Endothelial cell of umbilical vein (primary cell): ENCODE data around the gene GNB5. TPM values are rescaled to one million over a fixed set of nuclear protein-coding genes. Genes with fewer than 3 reads are reported as not detected.

Experiments used
- BruUV-seq: library from RNA; stranded (reverse); fragments of 400-500 nt; replicated peaks from 2 replicates; lab custom pipeline; 2021; lab: Mats Ljungman, UMichigan
- CTCF ChIA-PET: fragments of 300-600, 350-600 bp; sonication (Branson Sonifier 250); formaldehyde crosslinking; loops from one replicate; lab custom pipeline; 2021; ENCODE audit warnings: antibody characterized with exemption, inconsistent platforms; lab: Charles Lee
- POLR2A ChIA-PET: fragments of 300-600, 350-600 bp; sonication (Branson Sonifier 250); formaldehyde crosslinking; loops from one replicate; lab custom pipeline; 2021; ENCODE audit warnings: antibody characterized with exemption, inconsistent platforms; lab: Charles Lee
- DNase-seq: peaks from one replicate; pipeline ENCODE4 v3.0.0-alpha.2; 2011; ENCODE audit warnings: low read depth, low spot score
- FAIRE-seq: peaks from 2 replicates; lab custom pipeline; 2011; peaks lifted over from hg19 to GRCh38; lab: Jason Lieb, UNC
- H2AFZ ChIP-seq: 2 replicates; pipeline ENCODE4 v1.6.0; 2012; ENCODE audit warnings: low read depth, low read length, control low read depth, inconsistent platforms
- H3K27ac ChIP-seq: 2 replicates; pipeline ENCODE4 v1.5.1; 2011; ENCODE audit warnings: low read depth, mild to moderate bottlenecking, control low read depth, low read length, moderate library complexity; ENCODE audit not compliant: insufficient read depth
- H3K27me3 ChIP-seq, 2 experiments: 2 replicates each; pipeline versions ENCODE4 v1.6.0 to v1.6.1; 2011; ENCODE audit warnings: low read length in 2 of 2, mixed read lengths in 1 of 2; ENCODE audit not compliant: control insufficient read depth in 2 of 2, insufficient read depth in 2 of 2
- H3K36me3 ChIP-seq, 2 experiments: 2 replicates in 1 of 2; 3 replicates in 1 of 2; pipeline ENCODE4 v1.5.1; 2011; ENCODE audit warnings: low read length in 2 of 2, mild to moderate bottlenecking in 1 of 2, moderate library complexity in 1 of 2; ENCODE audit not compliant: control insufficient read depth in 2 of 2, insufficient read depth in 2 of 2; ENCODE audit errors: extremely low read depth in 1 of 2
- H3K4me1 ChIP-seq: 3 replicates; pipeline ENCODE4 v1.5.1; 2011; ENCODE audit warnings: mild to moderate bottlenecking, low read length; ENCODE audit not compliant: control insufficient read depth, insufficient read depth; ENCODE audit errors: extremely low read depth
- H3K4me2 ChIP-seq: 2 replicates; pipeline ENCODE4 v1.6.1; 2011; ENCODE audit warnings: low read length, control low read depth, mixed read lengths; ENCODE audit not compliant: insufficient read depth
- H3K4me3 ChIP-seq, 3 experiments: fragments of 200-600 bp in 1 of 3; sonication (generic), shearing (Covaris generic) in 1 of 3; replicated peaks in 1 of 3; 2 replicates each; pipeline ENCODE4 v1.5.1; 2011 to 2016; ENCODE audit warnings: control low read depth in 3 of 3, low read length in 3 of 3, mild to moderate bottlenecking in 2 of 3, inconsistent platforms in 1 of 3, low read depth in 1 of 3, moderate library complexity in 1 of 3; ENCODE audit not compliant: insufficient read depth in 1 of 3
- H3K79me2 ChIP-seq: 2 replicates; pipeline ENCODE4 v1.6.0; 2012; ENCODE audit warnings: low read length, inconsistent platforms; ENCODE audit not compliant: control insufficient read depth, insufficient read depth
- H3K9ac ChIP-seq: replicated peaks from 2 replicates; pipeline ENCODE3; 2011; ENCODE audit warnings: low read length, control low read depth; ENCODE audit not compliant: insufficient read depth; ENCODE audit errors: extremely low read depth
- H3K9me1 ChIP-seq: replicated peaks from 3 replicates; pipeline ENCODE4 v1.6.0; 2011; ENCODE audit warnings: mild to moderate bottlenecking, low read length; ENCODE audit not compliant: control insufficient read depth, insufficient read depth; ENCODE audit errors: extremely low read depth
- H3K9me3 ChIP-seq: replicated peaks from 2 replicates; pipeline ENCODE4 v1.5.1; 2012; ENCODE audit warnings: low read length, inconsistent platforms; ENCODE audit not compliant: control insufficient read depth, insufficient read depth
- H4K20me1 ChIP-seq: replicated peaks from 2 replicates; pipeline ENCODE3; 2011; ENCODE audit warnings: mild to moderate bottlenecking, low read length; ENCODE audit not compliant: control insufficient read depth, insufficient read depth; ENCODE audit errors: extremely low read depth
- EZH2 ChIP-seq: IDR thresholded peaks from 2 replicates; pipeline ENCODE4 v1.6.1; 2012; ENCODE audit warnings: borderline replicate concordance, low read depth, mild to moderate bottlenecking, moderate library complexity, low read length, inconsistent platforms; ENCODE audit not compliant: severe bottlenecking
- FOS ChIP-seq: IDR thresholded peaks from 2 replicates; pipeline ENCODE4 v1.6.1; 2011; ENCODE audit warnings: mild to moderate bottlenecking, low read length, moderate library complexity, borderline replicate concordance; ENCODE audit not compliant: insufficient read depth
- GATA2 ChIP-seq: IDR thresholded peaks from 2 replicates; pipeline ENCODE4 v1.7.0; 2011; ENCODE audit warnings: low read depth, mild to moderate bottlenecking, moderate library complexity, mixed read lengths, low read length; ENCODE audit not compliant: insufficient read length, insufficient read depth
- JUN ChIP-seq: IDR thresholded peaks from 2 replicates; pipeline ENCODE4 v1.6.1; 2011; ENCODE audit warnings: borderline replicate concordance, low read depth; ENCODE audit not compliant: insufficient read length, insufficient read depth
- MYC ChIP-seq: IDR thresholded peaks from one replicate; pipeline ENCODE4 v1.6.1; 2011; ENCODE audit warnings: mild to moderate bottlenecking, low read depth, low read length
- POLR2A ChIP-seq: IDR thresholded peaks from 2 replicates; pipeline ENCODE4 v1.6.1; 2012; ENCODE audit warnings: low read depth, mild to moderate bottlenecking, control low read depth, low read length
- POLR2AphosphoS5 ChIP-seq: IDR thresholded peaks from 2 replicates; pipeline ENCODE4 v1.6.1; 2012; ENCODE audit warnings: low read depth, mild to moderate bottlenecking, control low read depth, low read length, moderate library complexity; ENCODE audit not compliant: insufficient read depth
- dilution Hi-C: fragments of 300-500 bp; cut with MboI; formaldehyde crosslinking; loops from one replicate; pipeline ENCODE4 v1.15.0; 2019; ENCODE audit warnings: low sequenced_read_pairs; ENCODE audit not compliant: extremely low pct_ligation_motif_present
- intact Hi-C: fragments of 100-400 bp; cut with micrococcal nuclease; formaldehyde crosslinking; loops from one replicate; pipeline ENCODE4 v1.10.0; 2022
- polyA plus RNA-seq, 4 experiments: library from polyadenylated mRNA; depleted of rRNA in 3 of 4; stranded (reverse) in 3 of 4; unstranded in 1 of 4; fragments of >200 nt; gene quantifications; 2 replicates each; pipeline versions ENCODE4 v1.2.1 to v1.2.3, GENCODE V29; 2011 to 2012; ENCODE audit warnings: missing spikeins in 1 of 4
- total RNA-seq: library from RNA; stranded (reverse); gene quantifications from 2 replicates; pipeline ENCODE4 v1.2.3, GENCODE V29; 2021
- TF ChIP-seq, protein P1 (sequence below): IDR thresholded peaks from 2 replicates; pipeline ENCODE4 v1.6.1; 2011; ENCODE audit not compliant: insufficient read depth, insufficient read length
- TF ChIP-seq, protein P2 (sequence below), 2 donors: IDR thresholded peaks; 1 replicate in 1 of 2; 2 replicates in 1 of 2; pipeline ENCODE4 v1.5.1; 2011; ENCODE audit warnings: low read length in 2 of 2, mild to moderate bottlenecking in 2 of 2, moderate library complexity in 2 of 2, control low read depth in 1 of 2, inconsistent platforms in 1 of 2, low read depth in 1 of 2; ENCODE audit not compliant: insufficient read depth in 1 of 2; ENCODE audit errors: extremely low read depth in 1 of 2

Gene GNB5
- total and polyA plus RNA-seq, 2 donors (not counting 3 experiments of a cell fraction or from before 2014, with no cell fraction given): 15.6 to 16.8 TPM

GRCh38 chr15:52206446-52206845 is 15.3 kb upstream of the GNB5 start:
- CTCF ChIA-PET: interaction anchor here (1.2 to 4.2 kb wide), 3 partner anchors 18 to 27 kb away, joined by 3 to 39 read pairs (median 3); no protein-coding TSS in a partner anchor
- Histone ChIP-seq H2AFZ (no peak overlapping the region), H3K36me3 (peaks cover 0 to 6% of the 10 kb centered on the region in 2 experiments), H4K20me1 (no peaks in the 10 kb centered on the region), H3K27me3 (no peaks in the 10 kb centered on the region), H3K27ac (no peak overlapping the region), H3K9ac (no peak overlapping the region), H3K9me3 (no peaks in the 10 kb centered on the region), H3K79me2 (no peaks in the 10 kb centered on the region), H3K9me1 (no peaks in the 10 kb centered on the region), H3K4me3 (no peak overlapping the region), H3K4me2 (no peak overlapping the region), H3K4me1 (peaks cover 17% of the 10 kb centered on the region)
- POLR2A ChIA-PET: no interaction called here
- dilution Hi-C loops (no loop called here), intact Hi-C loops (no loop called here)
- no TSS peak for BruUV-seq
- DNase-seq: no peak
- TF ChIP-seq, protein P1, sequence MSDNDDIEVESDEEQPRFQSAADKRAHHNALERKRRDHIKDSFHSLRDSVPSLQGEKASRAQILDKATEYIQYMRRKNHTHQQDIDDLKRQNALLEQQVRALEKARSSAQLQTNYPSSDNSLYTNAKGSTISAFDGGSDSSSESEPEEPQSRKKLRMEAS: no peak
- no peak for TF ChIP-seq JUN
- TF ChIP-seq GATA2: no peak
- TF ChIP-seq, protein P2, sequence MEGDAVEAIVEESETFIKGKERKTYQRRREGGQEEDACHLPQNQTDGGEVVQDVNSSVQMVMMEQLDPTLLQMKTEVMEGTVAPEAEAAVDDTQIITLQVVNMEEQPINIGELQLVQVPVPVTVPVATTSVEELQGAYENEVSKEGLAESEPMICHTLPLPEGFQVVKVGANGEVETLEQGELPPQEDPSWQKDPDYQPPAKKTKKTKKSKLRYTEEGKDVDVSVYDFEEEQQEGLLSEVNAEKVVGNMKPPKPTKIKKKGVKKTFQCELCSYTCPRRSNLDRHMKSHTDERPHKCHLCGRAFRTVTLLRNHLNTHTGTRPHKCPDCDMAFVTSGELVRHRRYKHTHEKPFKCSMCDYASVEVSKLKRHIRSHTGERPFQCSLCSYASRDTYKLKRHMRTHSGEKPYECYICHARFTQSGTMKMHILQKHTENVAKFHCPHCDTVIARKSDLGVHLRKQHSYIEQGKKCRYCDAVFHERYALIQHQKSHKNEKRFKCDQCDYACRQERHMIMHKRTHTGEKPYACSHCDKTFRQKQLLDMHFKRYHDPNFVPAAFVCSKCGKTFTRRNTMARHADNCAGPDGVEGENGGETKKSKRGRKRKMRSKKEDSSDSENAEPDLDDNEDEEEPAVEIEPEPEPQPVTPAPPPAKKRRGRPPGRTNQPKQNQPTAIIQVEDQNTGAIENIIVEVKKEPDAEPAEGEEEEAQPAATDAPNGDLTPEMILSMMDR (IDR thresholded peaks at IDR 0.05; ENCODE audit: extremely low read depth in 1 of 2, insufficient read depth in 1 of 2, low read depth in 1 of 2, low read length in 2 of 2): no peak
- no peak for TF ChIP-seq POLR2A
- TF ChIP-seq POLR2AphosphoS5: no peak
- TF ChIP-seq MYC: no peak
- no peak for TF ChIP-seq FOS
- TF ChIP-seq EZH2: no peak
- FAIRE-seq: no peak
